PC-9 (cell line): Measurements from ENCODE around the gene ITPR3.

ENCODE experiments used
- CTCF ChIP-seq: fragments of 200-600 bp; sonication (generic); conservative IDR thresholded peaks from 2 replicates; pipeline ENCODE4 v1.6.1; 2017; ENCODE audit warnings: mixed run types, antibody characterized with exemption, mild to moderate bottlenecking, moderate library complexity
- EZH2 ChIP-seq: fragments of 200-600 bp; sonication (generic); IDR thresholded peaks from 2 replicates; pipeline ENCODE4 v1.8.0; 2017; ENCODE audit warnings: antibody characterized with exemption, low read depth

GRCh38 chr6:33633462-33634158, 12.5 kb downstream of the ITPR3 start:
- TF ChIP-seq CTCF (no peak), EZH2 (no peak)
